H1 (cell line): ENCODE results near the gene AGAP1. TPM values are rescaled to one million over a fixed set of nuclear protein-coding genes. Genes with fewer than 3 reads are reported as not detected.

Experiments used
- CTCF ChIA-PET: fragments of 300-600 bp; sonication (Branson Sonifier 250); formaldehyde crosslinking; loops from one replicate; lab custom pipeline; 2021; ENCODE audit not compliant: partially characterized antibody; lab: Charles Lee
- POLR2A ChIA-PET: fragments of 300-600 bp; sonication (Branson Sonifier 250); formaldehyde crosslinking; loops from one replicate; lab custom pipeline; 2021; ENCODE audit warnings: inconsistent platforms; ENCODE audit not compliant: partially characterized antibody; lab: Charles Lee
- DNase-seq, 2 experiments: peaks; one replicate each; pipeline versions ENCODE4 v3.0.0 to v3.0.0-alpha.2; 2010 to 2022; ENCODE audit warnings: low spot score in 2 of 2, low read depth in 1 of 2, mixed read lengths in 1 of 2
- FAIRE-seq: peaks from 2 replicates; lab custom pipeline; 2011; peaks lifted over from hg19 to GRCh38; lab: Jason Lieb, UNC
- H2AFZ ChIP-seq: 2 replicates; pipeline ENCODE4 v1.8.1; 2012; ENCODE audit warnings: low read length, inconsistent platforms
- H2AK5ac ChIP-seq: 2 replicates; pipeline ENCODE4 v1.6.1; 2013; ENCODE audit warnings: low read depth, low read length
- H2BK120ac ChIP-seq: replicated peaks from 2 replicates; pipeline ENCODE3; 2013; ENCODE audit warnings: low read depth, low read length, inconsistent platforms
- H2BK12ac ChIP-seq: 2 replicates; pipeline ENCODE4 v1.6.1; 2013; ENCODE audit warnings: low read depth, low read length
- H2BK15ac ChIP-seq: 2 replicates; pipeline ENCODE4 v1.6.1; 2013; ENCODE audit warnings: low read length
- H2BK20ac ChIP-seq: 2 replicates; pipeline ENCODE4 v1.6.1; 2013; ENCODE audit warnings: low read length
- H2BK5ac ChIP-seq: 2 replicates; pipeline ENCODE4 v1.6.1; 2013; ENCODE audit warnings: low read depth, low read length
- H3K14ac ChIP-seq: 2 replicates; pipeline ENCODE4 v1.6.1; 2013; ENCODE audit warnings: inconsistent platforms; ENCODE audit not compliant: insufficient read length
- H3K18ac ChIP-seq: 2 replicates; pipeline ENCODE4 v1.6.1; 2013; ENCODE audit warnings: low read length; ENCODE audit errors: extremely low read depth
- H3K23ac ChIP-seq: 2 replicates; pipeline ENCODE4 v1.6.1; 2013; ENCODE audit warnings: inconsistent platforms; ENCODE audit not compliant: insufficient read length
- H3K23me2 ChIP-seq: 2 replicates; pipeline ENCODE4 v1.6.1; 2013; ENCODE audit warnings: low read depth, low read length
- H3K27ac ChIP-seq: 2 replicates; pipeline ENCODE4 v1.6.1; 2011; ENCODE audit warnings: low read depth, low read length, inconsistent platforms
- H3K27me3 ChIP-seq, 4 experiments: replicated peaks in 1 of 4; 1 replicate in 1 of 4; 2 replicates in 3 of 4; pipeline versions ENCODE4 v1.6.1 to v1.8.1; 2011 to 2013; ENCODE audit warnings: low read length in 3 of 4, mild to moderate bottlenecking in 3 of 4, inconsistent platforms in 2 of 4, mixed read lengths in 2 of 4, moderate library complexity in 1 of 4; ENCODE audit not compliant: control insufficient read depth in 3 of 4, insufficient read depth in 3 of 4; ENCODE audit errors: extremely low read depth in 1 of 4
- H3K36me3 ChIP-seq, 4 experiments: 2 replicates each; pipeline versions ENCODE4 v1.6.1 to v1.8.1; 2011 to 2013; ENCODE audit warnings: mild to moderate bottlenecking in 4 of 4, low read length in 3 of 4, moderate library complexity in 2 of 4, control low read depth in 1 of 4, inconsistent platforms in 1 of 4; ENCODE audit not compliant: insufficient read depth in 4 of 4, control insufficient read depth in 2 of 4
- H3K4ac ChIP-seq: replicated peaks from 2 replicates; pipeline ENCODE3; 2013; ENCODE audit warnings: low read length, low read depth, mixed read lengths, inconsistent platforms; ENCODE audit not compliant: insufficient read length
- H3K4me1 ChIP-seq, 4 experiments: replicated peaks in 1 of 4; 1 replicate in 1 of 4; 2 replicates in 3 of 4; pipeline versions ENCODE4 v1.6.1 to v1.8.1; 2011 to 2013; ENCODE audit warnings: low read length in 3 of 4, inconsistent platforms in 2 of 4, mixed read lengths in 1 of 4; ENCODE audit not compliant: insufficient read depth in 4 of 4, control insufficient read depth in 3 of 4
- H3K4me2 ChIP-seq, 2 experiments: 2 replicates each; pipeline versions ENCODE4 v1.6.1 to v1.8.1; 2011 to 2013; ENCODE audit warnings: low read depth in 2 of 2, low read length in 2 of 2, control low read depth in 1 of 2, inconsistent platforms in 1 of 2, mild to moderate bottlenecking in 1 of 2; ENCODE audit not compliant: insufficient read depth in 1 of 2
- H3K4me3 ChIP-seq, 4 experiments: fragments of 200-600, 300-600 bp in 1 of 4; sonication (generic), shearing (Covaris generic), sonication (Bioruptor Twin) in 1 of 4; 2 replicates each; pipeline versions ENCODE4 v1.5.1 to v1.8.1; 2011 to 2016; ENCODE audit warnings: low read length in 4 of 4, low read depth in 3 of 4, control low read depth in 2 of 4, inconsistent platforms in 2 of 4, mild to moderate bottlenecking in 2 of 4, mixed read lengths in 1 of 4, moderate library complexity in 1 of 4; ENCODE audit not compliant: insufficient read depth in 2 of 4; ENCODE audit errors: extremely low read depth in 1 of 4
- H3K56ac ChIP-seq: replicated peaks from 2 replicates; pipeline ENCODE3; 2013; ENCODE audit warnings: low read depth, mild to moderate bottlenecking, mixed read lengths, low read length, inconsistent platforms; ENCODE audit not compliant: insufficient read length
- H3K79me1 ChIP-seq: 2 replicates; pipeline ENCODE4 v1.6.1; 2013; ENCODE audit warnings: low read depth, low read length, control low read depth
- H3K79me2 ChIP-seq, 2 experiments: 2 replicates each; pipeline versions ENCODE4 v1.6.1 to v1.8.1; 2012 to 2013; ENCODE audit warnings: low read length in 2 of 2, mild to moderate bottlenecking in 2 of 2, inconsistent platforms in 1 of 2; ENCODE audit not compliant: insufficient read depth in 2 of 2, control insufficient read depth in 1 of 2
- H3K9ac ChIP-seq, 4 experiments: replicated peaks in 1 of 4; 1 replicate in 1 of 4; 2 replicates in 3 of 4; pipeline versions ENCODE4 v1.6.1 to v1.8.1; 2011 to 2013; ENCODE audit warnings: low read depth in 3 of 4, low read length in 3 of 4, control low read depth in 2 of 4, mild to moderate bottlenecking in 2 of 4, moderate library complexity in 2 of 4, inconsistent platforms in 1 of 4; ENCODE audit errors: extremely low read depth in 1 of 4
- H3K9me3 ChIP-seq, 2 experiments: 2 replicates each; pipeline versions ENCODE4 v1.6.1 to v1.8.1; 2012 to 2013; ENCODE audit warnings: mild to moderate bottlenecking in 2 of 2, moderate library complexity in 2 of 2, control low read depth in 1 of 2, inconsistent platforms in 1 of 2, low read depth in 1 of 2, low read length in 1 of 2, mixed read lengths in 1 of 2; ENCODE audit not compliant: insufficient read depth in 2 of 2
- H4K20me1 ChIP-seq, 2 experiments: replicated peaks in 1 of 2; 2 replicates each; pipeline versions ENCODE3 to v1.8.1; 2011 to 2013; ENCODE audit warnings: inconsistent platforms in 2 of 2, low read length in 2 of 2, mild to moderate bottlenecking in 1 of 2; ENCODE audit not compliant: insufficient read depth in 2 of 2, control insufficient read depth in 1 of 2
- H4K5ac ChIP-seq: 2 replicates; pipeline ENCODE4 v1.6.1; 2013; ENCODE audit warnings: low read length, low read depth, mixed read lengths, inconsistent platforms; ENCODE audit not compliant: insufficient read length
- H4K8ac ChIP-seq: 2 replicates; pipeline ENCODE4 v1.8.0; 2013; ENCODE audit warnings: mild to moderate bottlenecking, moderate library complexity, low read length, inconsistent platforms; ENCODE audit not compliant: insufficient read depth; ENCODE audit errors: extremely low read depth
- H4K91ac ChIP-seq: replicated peaks from 2 replicates; pipeline ENCODE3; 2013; ENCODE audit warnings: low read length, mixed read lengths, inconsistent platforms; ENCODE audit not compliant: insufficient read length
- BRCA1 ChIP-seq: IDR thresholded peaks from 2 replicates; pipeline ENCODE4 v1.6.1; 2012; ENCODE audit warnings: low read depth, low read length, improper control_type of control experiment
- HDAC6 ChIP-seq: IDR thresholded peaks from one replicate; pipeline ENCODE4 v1.7.1; 2012; ENCODE audit warnings: low read depth, mild to moderate bottlenecking, inconsistent platforms, low read length, moderate library complexity
- KDM1A ChIP-seq: fragments of 200-600, 300-600 bp; sonication (generic); IDR thresholded peaks from 2 replicates; pipeline ENCODE4 v1.7.1; 2016; ENCODE audit warnings: mild to moderate bottlenecking, low read length, borderline replicate concordance
- NRF1 ChIP-seq: IDR thresholded peaks from 2 replicates; pipeline ENCODE4 v1.6.1; 2011; ENCODE audit warnings: mild to moderate bottlenecking, low read depth, low read length, improper control_type of control experiment
- PHF8 ChIP-seq: fragments of 200-600 bp; sonication (generic); conservative IDR thresholded peaks from 2 replicates; pipeline ENCODE4 v1.7.1; 2012; ENCODE audit warnings: low read depth, mild to moderate bottlenecking, inconsistent platforms, low read length, moderate library complexity
- POLR2AphosphoS5 ChIP-seq: IDR thresholded peaks from 2 replicates; pipeline ENCODE4 v1.6.1; 2011; ENCODE audit warnings: low read depth, low read length
- SAP30 ChIP-seq: fragments of 300-600 bp; sonication (generic); IDR thresholded peaks from 2 replicates; pipeline ENCODE4 v1.7.1; 2012; ENCODE audit warnings: low read length, moderate library complexity, mild to moderate bottlenecking, inconsistent platforms; ENCODE audit not compliant: insufficient read depth, insufficient replicate concordance
- SIN3A ChIP-seq, 2 experiments: IDR thresholded peaks in 1 of 2; conservative IDR thresholded peaks in 1 of 2; 2 replicates each; pipeline ENCODE4 v1.6.1; 2011 to 2012; ENCODE audit warnings: low read length in 2 of 2, improper control_type of control experiment in 1 of 2, low read depth in 1 of 2, mild to moderate bottlenecking in 1 of 2
- SIX5 ChIP-seq: IDR thresholded peaks from 2 replicates; pipeline ENCODE4 v1.6.1; 2011; ENCODE audit warnings: mild to moderate bottlenecking, low read depth, low read length
- SP1 ChIP-seq: IDR thresholded peaks from 2 replicates; pipeline ENCODE4 v1.6.1; 2011; ENCODE audit warnings: low read depth, low read length
- SP4 ChIP-seq: IDR thresholded peaks from 2 replicates; pipeline ENCODE4 v1.6.1; 2012; ENCODE audit warnings: low read length, inconsistent platforms
- whole genome bisulfite sequencing, 2 experiments: shearing (Covaris generic) in 1 of 2; methylation state at CpG; one replicate each; pipeline versions ENCODE4 v1.1.6 to v1.1.7; 2013 to 2015; ENCODE audit warnings: low lambda C conversion rate in 2 of 2, mixed read lengths in 2 of 2, inconsistent platforms in 1 of 2, low coverage in 1 of 2, missing lambda C conversion rate in 1 of 2; ENCODE audit not compliant: insufficient replicate concordance in 2 of 2, insufficient coverage in 1 of 2, insufficient read length in 1 of 2; ENCODE audit errors: extremely low coverage in 1 of 2, missing lambda C conversion rate in 1 of 2; 5-methylcytosine and 5-hydroxymethylcytosine counted together
- polyA plus RNA-seq, 7 experiments: library from polyadenylated mRNA; depleted of rRNA in 3 of 7; stranded (reverse) in 5 of 7; unstranded in 2 of 7; fragments of >200 nt in 5 of 7; fragments of 200-250 nt in 2 of 7; gene quantifications; 1 replicate in 5 of 7; 2 replicates in 1 of 7; 4 replicates in 1 of 7; pipeline versions ENCODE4 v1.2.1 to v1.2.3, GENCODE V29; 2011 to 2013; ENCODE audit warnings: missing spikeins in 2 of 7, mixed read lengths in 2 of 7
- total RNA-seq: library from RNA; stranded (reverse); fragmentation: NEBNext Ultra II Directional; extraction: Animal tissue kit (Norgen Biotek cat#: 25700); gene quantifications from 2 replicates; pipeline ENCODE4 v1.2.1, GENCODE V29; 2021

The AGAP1 gene
- total and polyA plus RNA-seq, 2 of the 8 experiments (the other 6 are each of a cell fraction or from before 2014, with no cell fraction given): 18.1 to 39.4 TPM

GRCh38 chr2:235600406-235600805, 106.6 kb downstream of the AGAP1 start:
- POLR2A ChIA-PET: no interaction called here
- H3K4me1 ChIP-seq: peaks cover 0 to 4% (median 1%) of the 10 kb centered on the region in 4 experiments; a peak in 2 of 7 replicates
- peaks cover 0 to 2% of the 10 kb centered on the region in 2 experiments; a peak in 1 of 4 replicates for H3K9me3 ChIP-seq
- H2BK5ac ChIP-seq: no peak overlapping the region
- CTCF ChIA-PET: interaction anchor here (0.9 to 2.4 kb wide), 2 partner anchors 142 to 146 kb away, joined by 4 to 11 read pairs; no protein-coding TSS in a partner anchor
- H3K56ac ChIP-seq: no peak overlapping the region
- H2BK15ac ChIP-seq: no peak overlapping the region
- no peak overlapping the region for H3K27ac ChIP-seq
- H3K18ac ChIP-seq: no peak overlapping the region
- H2AK5ac ChIP-seq: no peak overlapping the region
- DNase-seq (no peak), FAIRE-seq (no peak)
- no peak overlapping the region for H2BK20ac ChIP-seq
- H4K20me1 ChIP-seq: peaks cover 10 to 16% of the 10 kb centered on the region in 2 experiments
- H2AFZ ChIP-seq: no peak overlapping the region
- H3K4me2 ChIP-seq: no peak overlapping the region
- H3K9ac ChIP-seq: no peak overlapping the region
- H3K36me3 ChIP-seq: no peaks in the 10 kb centered on the region
- H3K14ac ChIP-seq: no peak overlapping the region
- no peak overlapping the region for H3K23ac ChIP-seq
- H3K79me2 ChIP-seq: peaks cover 0 to 72% of the 10 kb centered on the region in 2 experiments; a peak in 2 of 4 replicates
- 93% methylated on average over 4 of the region's 4 CpGs; no CpG with 5 or more reads in 1 of the 2 experiments for WGBS, 2 experiments
- H3K4me3 ChIP-seq: no peak overlapping the region
- H2BK12ac ChIP-seq: no peak overlapping the region
- no peak overlapping the region for H2BK120ac ChIP-seq
- H4K5ac ChIP-seq: no peak overlapping the region
- no peak overlapping the region for H3K4ac ChIP-seq
- no peak overlapping the region for H4K91ac ChIP-seq
- peaks cover 8% of the 10 kb centered on the region for H3K79me1 ChIP-seq
- no peak overlapping the region for H4K8ac ChIP-seq
- no peaks in the 10 kb centered on the region for H3K23me2 ChIP-seq
- no peaks in the 10 kb centered on the region for H3K27me3 ChIP-seq
- TF ChIP-seq SAP30 (no peak), POLR2AphosphoS5 (no peak), NRF1 (no peak), SP4 (no peak), PHF8 (no peak), HDAC6 (no peak), SP1 (no peak), BRCA1 (no peak), KDM1A (no peak), SIX5 (no peak), SIN3A (conservative IDR thresholded peaks at IDR 0.05 in 1 of 2, IDR thresholded peaks at IDR 0.05 in 1 of 2; ENCODE audit: low read depth in 1 of 2, low read length in 2 of 2) (no peak)
